Measurements from ENCODE around the gene POU3F4.

The POU3F4 gene

DNA sequence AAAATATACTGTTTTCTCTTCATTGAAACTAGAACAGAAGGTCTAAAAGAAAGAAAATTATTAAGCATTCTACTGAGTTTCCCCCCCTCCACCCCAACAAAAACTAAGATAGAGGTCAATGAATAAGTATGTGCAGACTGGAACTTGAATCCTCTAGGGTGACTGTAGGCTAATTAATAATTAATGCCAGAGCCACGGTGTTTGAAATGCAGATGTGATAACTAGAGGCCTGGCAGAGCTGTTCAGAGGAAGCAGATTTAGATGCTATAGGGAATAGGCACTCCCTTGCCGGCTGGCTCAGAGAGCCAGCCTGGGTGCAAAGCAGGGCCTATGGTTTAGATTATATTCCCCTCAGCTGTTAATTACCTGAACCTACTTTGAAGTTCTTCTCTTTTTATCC, 12.2 kb upstream of the POU3F4 start:
- ATAC-seq = no peak
- no peak for TF ChIP-seq BACH2 (CRISPR knock-in tag; IDR thresholded peaks at IDR 0.05; ENCODE audit: borderline replicate concordance)
- TF ChIP-seq, protein P1, sequence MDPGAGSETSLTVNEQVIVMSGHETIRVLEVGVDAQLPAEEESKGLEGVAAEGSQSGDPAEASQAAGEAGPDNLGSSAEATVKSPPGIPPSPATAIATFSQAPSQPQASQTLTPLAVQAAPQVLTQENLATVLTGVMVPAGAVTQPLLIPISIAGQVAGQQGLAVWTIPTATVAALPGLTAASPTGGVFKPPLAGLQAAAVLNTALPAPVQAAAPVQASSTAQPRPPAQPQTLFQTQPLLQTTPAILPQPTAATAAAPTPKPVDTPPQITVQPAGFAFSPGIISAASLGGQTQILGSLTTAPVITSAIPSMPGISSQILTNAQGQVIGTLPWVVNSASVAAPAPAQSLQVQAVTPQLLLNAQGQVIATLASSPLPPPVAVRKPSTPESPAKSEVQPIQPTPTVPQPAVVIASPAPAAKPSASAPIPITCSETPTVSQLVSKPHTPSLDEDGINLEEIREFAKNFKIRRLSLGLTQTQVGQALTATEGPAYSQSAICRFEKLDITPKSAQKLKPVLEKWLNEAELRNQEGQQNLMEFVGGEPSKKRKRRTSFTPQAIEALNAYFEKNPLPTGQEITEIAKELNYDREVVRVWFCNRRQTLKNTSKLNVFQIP (CRISPR knock-in tag; IDR thresholded peaks at IDR 0.05; ENCODE audit: borderline replicate concordance, low read depth) = no peak
- no peak for TF ChIP-seq TOX (CRISPR knock-in tag; IDR thresholded peaks at IDR 0.05; ENCODE audit: borderline replicate concordance)
- TF ChIP-seq ZFP30 (CRISPR knock-in tag; IDR thresholded peaks at IDR 0.05) = no peak
- TF ChIP-seq TCF4 (CRISPR knock-in tag; IDR thresholded peaks at IDR 0.05; ENCODE audit: borderline replicate concordance) = no peak
- no peak for TF ChIP-seq CSDC2 (CRISPR knock-in tag; IDR thresholded peaks at IDR 0.05)
- no peak for TF ChIP-seq ZFP3 (CRISPR knock-in tag; IDR thresholded peaks at IDR 0.05)
- TF ChIP-seq ESRRG (CRISPR knock-in tag; IDR thresholded peaks at IDR 0.05) = no peak
- TF ChIP-seq PPARA (CRISPR knock-in tag; IDR thresholded peaks at IDR 0.05; ENCODE audit: borderline replicate concordance) = no peak
- no peak for TF ChIP-seq ARNTL (CRISPR knock-in tag; IDR thresholded peaks at IDR 0.05; ENCODE audit: borderline replicate concordance, low read depth)
- TF ChIP-seq ISL1 (CRISPR knock-in tag; IDR thresholded peaks at IDR 0.05) = no peak
- no peak for TF ChIP-seq ZC3H10 (CRISPR knock-in tag; IDR thresholded peaks at IDR 0.05)
- no peak for TF ChIP-seq OSR1 (CRISPR knock-in tag; IDR thresholded peaks at IDR 0.05)
- TF ChIP-seq, protein P2, sequence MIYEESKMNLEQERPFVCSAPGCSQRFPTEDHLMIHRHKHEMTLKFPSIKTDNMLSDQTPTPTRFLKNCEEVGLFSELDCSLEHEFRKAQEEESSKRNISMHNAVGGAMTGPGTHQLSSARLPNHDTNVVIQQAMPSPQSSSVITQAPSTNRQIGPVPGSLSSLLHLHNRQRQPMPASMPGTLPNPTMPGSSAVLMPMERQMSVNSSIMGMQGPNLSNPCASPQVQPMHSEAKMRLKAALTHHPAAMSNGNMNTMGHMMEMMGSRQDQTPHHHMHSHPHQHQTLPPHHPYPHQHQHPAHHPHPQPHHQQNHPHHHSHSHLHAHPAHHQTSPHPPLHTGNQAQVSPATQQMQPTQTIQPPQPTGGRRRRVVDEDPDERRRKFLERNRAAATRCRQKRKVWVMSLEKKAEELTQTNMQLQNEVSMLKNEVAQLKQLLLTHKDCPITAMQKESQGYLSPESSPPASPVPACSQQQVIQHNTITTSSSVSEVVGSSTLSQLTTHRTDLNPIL (CRISPR knock-in tag; IDR thresholded peaks at IDR 0.05; ENCODE audit: low read depth) = no peak
- TF ChIP-seq ZNF565 (CRISPR knock-in tag; conservative IDR thresholded peaks at IDR 0.05; ENCODE audit: low read depth) = no peak
- TF ChIP-seq, protein P3, sequence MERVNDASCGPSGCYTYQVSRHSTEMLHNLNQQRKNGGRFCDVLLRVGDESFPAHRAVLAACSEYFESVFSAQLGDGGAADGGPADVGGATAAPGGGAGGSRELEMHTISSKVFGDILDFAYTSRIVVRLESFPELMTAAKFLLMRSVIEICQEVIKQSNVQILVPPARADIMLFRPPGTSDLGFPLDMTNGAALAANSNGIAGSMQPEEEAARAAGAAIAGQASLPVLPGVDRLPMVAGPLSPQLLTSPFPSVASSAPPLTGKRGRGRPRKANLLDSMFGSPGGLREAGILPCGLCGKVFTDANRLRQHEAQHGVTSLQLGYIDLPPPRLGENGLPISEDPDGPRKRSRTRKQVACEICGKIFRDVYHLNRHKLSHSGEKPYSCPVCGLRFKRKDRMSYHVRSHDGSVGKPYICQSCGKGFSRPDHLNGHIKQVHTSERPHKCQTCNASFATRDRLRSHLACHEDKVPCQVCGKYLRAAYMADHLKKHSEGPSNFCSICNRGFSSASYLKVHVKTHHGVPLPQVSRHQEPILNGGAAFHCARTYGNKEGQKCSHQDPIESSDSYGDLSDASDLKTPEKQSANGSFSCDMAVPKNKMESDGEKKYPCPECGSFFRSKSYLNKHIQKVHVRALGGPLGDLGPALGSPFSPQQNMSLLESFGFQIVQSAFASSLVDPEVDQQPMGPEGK (CRISPR knock-in tag; IDR thresholded peaks at IDR 0.05; ENCODE audit: borderline replicate concordance) = no peak
- TF ChIP-seq, protein P4, sequence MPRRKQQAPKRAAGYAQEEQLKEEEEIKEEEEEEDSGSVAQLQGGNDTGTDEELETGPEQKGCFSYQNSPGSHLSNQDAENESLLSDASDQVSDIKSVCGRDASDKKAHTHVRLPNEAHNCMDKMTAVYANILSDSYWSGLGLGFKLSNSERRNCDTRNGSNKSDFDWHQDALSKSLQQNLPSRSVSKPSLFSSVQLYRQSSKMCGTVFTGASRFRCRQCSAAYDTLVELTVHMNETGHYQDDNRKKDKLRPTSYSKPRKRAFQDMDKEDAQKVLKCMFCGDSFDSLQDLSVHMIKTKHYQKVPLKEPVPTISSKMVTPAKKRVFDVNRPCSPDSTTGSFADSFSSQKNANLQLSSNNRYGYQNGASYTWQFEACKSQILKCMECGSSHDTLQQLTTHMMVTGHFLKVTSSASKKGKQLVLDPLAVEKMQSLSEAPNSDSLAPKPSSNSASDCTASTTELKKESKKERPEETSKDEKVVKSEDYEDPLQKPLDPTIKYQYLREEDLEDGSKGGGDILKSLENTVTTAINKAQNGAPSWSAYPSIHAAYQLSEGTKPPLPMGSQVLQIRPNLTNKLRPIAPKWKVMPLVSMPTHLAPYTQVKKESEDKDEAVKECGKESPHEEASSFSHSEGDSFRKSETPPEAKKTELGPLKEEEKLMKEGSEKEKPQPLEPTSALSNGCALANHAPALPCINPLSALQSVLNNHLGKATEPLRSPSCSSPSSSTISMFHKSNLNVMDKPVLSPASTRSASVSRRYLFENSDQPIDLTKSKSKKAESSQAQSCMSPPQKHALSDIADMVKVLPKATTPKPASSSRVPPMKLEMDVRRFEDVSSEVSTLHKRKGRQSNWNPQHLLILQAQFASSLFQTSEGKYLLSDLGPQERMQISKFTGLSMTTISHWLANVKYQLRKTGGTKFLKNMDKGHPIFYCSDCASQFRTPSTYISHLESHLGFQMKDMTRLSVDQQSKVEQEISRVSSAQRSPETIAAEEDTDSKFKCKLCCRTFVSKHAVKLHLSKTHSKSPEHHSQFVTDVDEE (CRISPR knock-in tag; IDR thresholded peaks at IDR 0.05) = no peak

DNA sequence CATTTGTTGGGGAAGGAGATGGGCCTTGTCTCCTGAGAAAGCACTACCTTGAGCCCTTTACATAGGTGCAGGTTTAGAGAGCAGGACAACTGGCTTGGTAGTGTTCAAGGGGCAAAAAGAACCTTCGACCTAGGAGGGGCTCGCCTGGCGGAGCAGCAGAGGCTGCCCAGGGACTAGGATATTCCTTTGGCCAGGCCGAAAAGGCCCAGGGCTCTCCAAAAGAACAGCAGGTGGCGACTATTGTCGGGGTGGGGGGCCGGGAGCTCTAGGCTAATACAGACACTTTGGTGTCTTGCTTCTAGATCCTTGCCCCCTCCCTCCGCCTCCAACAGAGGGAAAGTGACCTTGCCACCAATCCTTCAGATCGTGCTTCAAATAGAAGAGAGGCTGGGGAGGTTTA, 7.1 kb upstream of the POU3F4 start:
- ATAC-seq = no peak

DNA sequence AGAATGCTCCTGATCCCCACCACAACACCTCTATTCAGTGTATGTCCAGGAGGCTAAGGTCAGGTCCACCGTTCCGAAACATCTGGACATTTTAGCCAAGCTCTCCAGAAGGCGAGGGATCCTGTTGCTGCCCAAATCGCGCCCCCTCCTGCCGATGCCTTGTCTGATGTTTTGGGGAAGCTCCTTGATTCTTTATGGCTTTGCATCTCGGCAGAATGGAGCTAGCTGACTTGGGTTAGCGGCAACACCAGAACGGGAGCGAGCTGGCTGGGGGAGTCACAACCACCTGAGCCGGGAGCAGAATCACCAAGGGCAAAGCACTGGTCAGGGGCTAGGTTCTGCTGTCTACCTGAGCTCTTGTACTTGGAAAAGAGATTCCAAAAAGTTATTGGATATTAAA, 6.6 kb upstream of the POU3F4 start:
- TF ChIP-seq ZNF8 (CRISPR knock-in tag; IDR thresholded peaks at IDR 0.05) (no peak), OSR1 (CRISPR knock-in tag; IDR thresholded peaks at IDR 0.05) (no peak), ISL1 (CRISPR knock-in tag; IDR thresholded peaks at IDR 0.05) (no peak), PPARA (CRISPR knock-in tag; IDR thresholded peaks at IDR 0.05; ENCODE audit: borderline replicate concordance) (no peak), TOX (CRISPR knock-in tag; IDR thresholded peaks at IDR 0.05; ENCODE audit: borderline replicate concordance) (no peak), BACH2 (CRISPR knock-in tag; IDR thresholded peaks at IDR 0.05; ENCODE audit: borderline replicate concordance) (no peak), SNAI2 (CRISPR knock-in tag; IDR thresholded peaks at IDR 0.05) (no peak)
- TF ChIP-seq, protein P2 (CRISPR knock-in tag; IDR thresholded peaks at IDR 0.05; ENCODE audit: low read depth) = no peak
- TF ChIP-seq, protein P1 (CRISPR knock-in tag; IDR thresholded peaks at IDR 0.05; ENCODE audit: borderline replicate concordance, low read depth) = no peak
- no peak for ATAC-seq

More for the DNA sequence above, 7.1 kb upstream of the POU3F4 start:
- TF ChIP-seq TCF4 (CRISPR knock-in tag; IDR thresholded peaks at IDR 0.05; ENCODE audit: borderline replicate concordance) (no peak), ZC3H10 (CRISPR knock-in tag; IDR thresholded peaks at IDR 0.05) (no peak), BACH2 (CRISPR knock-in tag; IDR thresholded peaks at IDR 0.05; ENCODE audit: borderline replicate concordance) (no peak)
- TF ChIP-seq, protein P3 (CRISPR knock-in tag; IDR thresholded peaks at IDR 0.05; ENCODE audit: borderline replicate concordance) = no peak
